Activated T-helper 1 cell treated with anti-CD3 and anti-CD28 coated beads, Interleukin-12 subunit alpha, Interleukin-12 subunit beta, Interleukin-2, Interleukin-4 antibody, amounts not matched to agents 30 ng/mL and 10 ng/mL and 1 ng/mL, durations not matched to agents 14 hours and 24 hours and 36 hours (primary cell): ENCODE results near the gene CDCA7. TPM values are rescaled to one million over a fixed set of nuclear protein-coding genes. Genes with fewer than 3 reads are reported as not detected.
"Not testable (repeated sequence)": the region's sequence is repeated elsewhere in the genome, so short reads cannot be mapped to it uniquely, and the experiment has no call there.

Experiments
- DNase-seq: peaks from one replicate; pipeline ENCODE4 v3.0.0; 2021; ENCODE audit warnings: low spot score
- H3K27ac Mint-ChIP-seq: one replicate; pipeline ENCODE4 v1.8.0; 2021; ENCODE audit warnings: mild to moderate bottlenecking, mixed read lengths
- H3K27me3 Mint-ChIP-seq: one replicate; pipeline ENCODE4 v1.8.0; 2022; ENCODE audit warnings: mild to moderate bottlenecking, moderate library complexity, mixed read lengths; ENCODE audit not compliant: insufficient read depth
- H3K36me3 Mint-ChIP-seq: one replicate; pipeline ENCODE4 v1.8.0; 2021; ENCODE audit warnings: low read depth, mixed read lengths
- H3K4me1 Mint-ChIP-seq: one replicate; pipeline ENCODE4 v1.8.0; 2021; ENCODE audit warnings: low read depth, mixed read lengths
- H3K4me3 Mint-ChIP-seq: one replicate; pipeline ENCODE4 v1.8.0; 2021; ENCODE audit warnings: mild to moderate bottlenecking, moderate library complexity, mixed read lengths
- H3K9me3 Mint-ChIP-seq: one replicate; pipeline ENCODE4 v1.8.0; 2021; ENCODE audit warnings: mixed read lengths
- intact Hi-C: fragments of 100-400 bp; cut with micrococcal nuclease; formaldehyde crosslinking; loops from one replicate; pipeline ENCODE4 v1.15.1; 2024
- total RNA-seq: library from RNA; stranded (reverse); gene quantifications from 2 replicates; pipeline ENCODE4 v1.2.3, GENCODE V29; 2022

CDCA7 gene
- total RNA-seq, 1 donor from 2014 or later = 112 TPM

GRCh38 chr2:173373290-173373689 is 18.6 kb downstream of the CDCA7 start:
- peaks cover 31% of the 10 kb centered on the region for H3K36me3 Mint-ChIP-seq
- H3K4me3 Mint-ChIP-seq = no peak overlapping the region
- no peaks in the 10 kb centered on the region for H3K27me3 Mint-ChIP-seq
- peaks cover 23% of the 10 kb centered on the region for H3K4me1 Mint-ChIP-seq
- no peak for DNase-seq
- H3K27ac Mint-ChIP-seq = no peak overlapping the region
- intact Hi-C loops = loop anchor here (5.0 kb wide), 1 partner anchor 86 kb away; no protein-coding TSS in a partner anchor
- no peaks in the 10 kb centered on the region for H3K9me3 Mint-ChIP-seq

GRCh38 chr2:173374634-173375033 is 20.0 kb downstream of the CDCA7 start:
- Mint-ChIP-seq H3K4me3 (no peak overlapping the region), H3K36me3 (peaks cover 22% of the 10 kb centered on the region), H3K27ac (no peak overlapping the region), H3K4me1 (peaks cover 14% of the 10 kb centered on the region), H3K27me3 (no peaks in the 10 kb centered on the region), H3K9me3 (no peaks in the 10 kb centered on the region)
- intact Hi-C loops = loop anchor here (5.0 kb wide), 1 partner anchor 87 kb away; no protein-coding TSS in a partner anchor
- no peak for DNase-seq

GRCh38 chr2:173385534-173385933 is 30.9 kb downstream of the CDCA7 start:
- H3K4me1 Mint-ChIP-seq, H3K36me3 Mint-ChIP-seq, intact Hi-C loops, H3K9me3 Mint-ChIP-seq, H3K27ac Mint-ChIP-seq, H3K4me3 Mint-ChIP-seq, H3K27me3 Mint-ChIP-seq, DNase-seq: not testable (repeated sequence)

- Mint-ChIP-seq H3K4me3 (no peak overlapping the region), H3K36me3 (peaks cover 4% of the 10 kb centered on the region), H3K4me1 (no peaks in the 10 kb centered on the region), H3K27ac (no peak overlapping the region), H3K9me3 (no peaks in the 10 kb centered on the region), H3K27me3 (no peaks in the 10 kb centered on the region)
- DNase-seq = no peak
- intact Hi-C loops = no loop called here
Measured at GRCh38 chr2:173386021-173386737, 31.5 kb downstream of the CDCA7 start.

DNA sequence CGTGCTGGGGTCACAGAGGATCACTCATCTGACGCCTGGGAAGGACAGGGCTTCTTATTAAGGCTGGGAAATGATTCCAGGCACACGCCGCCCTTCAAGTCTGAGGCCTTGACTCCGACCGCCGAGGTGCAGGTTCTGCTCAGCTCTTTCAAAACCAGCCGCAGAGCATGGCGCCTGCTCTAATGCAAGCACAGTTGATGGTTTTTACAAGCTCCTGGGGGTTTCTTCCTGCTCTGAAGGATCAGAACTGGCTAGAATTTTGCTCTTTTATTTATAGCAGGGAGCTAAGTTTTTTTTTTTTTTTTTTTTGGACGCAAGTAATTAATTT is 32.0 kb downstream of the CDCA7 start:
- Mint-ChIP-seq H3K4me1 (peaks cover 4% of the 10 kb centered on the region), H3K9me3 (no peaks in the 10 kb centered on the region), H3K4me3 (no peak overlapping the region), H3K27me3 (no peaks in the 10 kb centered on the region), H3K36me3 (peaks cover 4% of the 10 kb centered on the region), H3K27ac (no peak overlapping the region)
- DNase-seq = no peak
- intact Hi-C loops = no loop called here

- Mint-ChIP-seq H3K4me3 (no peak overlapping the region), H3K27ac (no peak overlapping the region), H3K36me3 (peaks cover 4% of the 10 kb centered on the region), H3K4me1 (peaks cover 4% of the 10 kb centered on the region), H3K27me3 (no peaks in the 10 kb centered on the region), H3K9me3 (no peaks in the 10 kb centered on the region)
- intact Hi-C loops = no loop called here
- no peak for DNase-seq
Measured at GRCh38 chr2:173387079-173387478, 32.4 kb downstream of the CDCA7 start.

- H3K4me1 Mint-ChIP-seq = peaks cover 4% of the 10 kb centered on the region
- H3K27me3 Mint-ChIP-seq = no peaks in the 10 kb centered on the region
- H3K4me3 Mint-ChIP-seq = no peak overlapping the region
- H3K36me3 Mint-ChIP-seq = peaks cover 4% of the 10 kb centered on the region
- no peaks in the 10 kb centered on the region for H3K9me3 Mint-ChIP-seq
- no peak overlapping the region for H3K27ac Mint-ChIP-seq
- no peak for DNase-seq
- intact Hi-C loops = no loop called here
Measured at GRCh38 chr2:173387660-173388059, 33.0 kb downstream of the CDCA7 start.

GRCh38 chr2:173388795-173389194 is 34.1 kb downstream of the CDCA7 start:
- no peak for DNase-seq
- Mint-ChIP-seq H3K4me1 (peaks cover 4% of the 10 kb centered on the region), H3K36me3 (no peaks in the 10 kb centered on the region), H3K9me3 (no peaks in the 10 kb centered on the region), H3K4me3 (no peak overlapping the region), H3K27ac (no peak overlapping the region), H3K27me3 (no peaks in the 10 kb centered on the region)
- intact Hi-C loops = no loop called here

DNA sequence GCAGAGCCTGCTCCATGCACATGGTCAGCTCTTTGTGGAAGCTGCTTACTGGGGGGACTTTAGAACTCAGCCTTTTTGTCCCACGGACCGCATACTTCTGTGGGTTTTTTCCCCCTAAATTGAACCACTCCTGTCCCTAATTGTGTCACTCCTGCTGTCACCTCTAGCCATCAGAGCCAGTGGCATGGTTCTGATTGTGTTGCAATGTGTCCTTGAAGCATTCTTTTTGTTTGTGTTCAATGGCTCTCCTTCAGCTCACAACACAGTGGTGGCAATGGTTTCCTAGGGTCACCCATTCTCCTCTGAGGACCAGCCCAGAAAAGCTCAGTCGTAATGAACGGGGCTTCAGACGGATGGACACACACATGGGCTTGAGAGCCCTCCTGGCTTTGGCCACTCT is 35.4 kb downstream of the CDCA7 start:
- H3K36me3 Mint-ChIP-seq = no peaks in the 10 kb centered on the region
- peaks cover 3% of the 10 kb centered on the region for H3K27me3 Mint-ChIP-seq
- intact Hi-C loops = no loop called here
- H3K27ac Mint-ChIP-seq = no peak overlapping the region
- no peak for DNase-seq
- H3K4me1 Mint-ChIP-seq = peaks cover 4% of the 10 kb centered on the region
- H3K4me3 Mint-ChIP-seq = no peak overlapping the region
- no peaks in the 10 kb centered on the region for H3K9me3 Mint-ChIP-seq

DNA sequence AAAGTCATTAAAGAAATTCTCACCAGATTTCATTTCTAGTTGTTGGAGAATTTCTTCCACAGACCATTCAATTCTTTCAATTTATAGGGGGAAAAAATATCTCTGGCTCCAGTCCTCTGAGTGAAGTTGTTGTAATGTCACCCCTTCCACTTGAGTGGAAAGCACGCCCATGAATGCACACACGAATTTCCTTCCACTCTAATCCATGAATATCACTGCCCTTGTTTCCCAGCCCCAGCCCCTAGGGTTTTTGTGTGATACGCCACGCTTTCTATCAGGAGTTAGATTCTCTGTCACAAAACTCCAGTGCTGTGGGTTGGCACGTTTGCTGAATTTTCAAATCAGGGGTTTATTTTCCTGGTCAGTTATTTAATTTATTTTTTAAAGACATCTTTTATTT is 38.1 kb downstream of the CDCA7 start:
- Mint-ChIP-seq H3K36me3 (no peaks in the 10 kb centered on the region), H3K27ac (no peak overlapping the region), H3K4me1 (peaks cover 4% of the 10 kb centered on the region), H3K9me3 (no peaks in the 10 kb centered on the region), H3K4me3 (no peak overlapping the region), H3K27me3 (peaks cover 20% of the 10 kb centered on the region)
- no peak for DNase-seq
- intact Hi-C loops = no loop called here

DNA sequence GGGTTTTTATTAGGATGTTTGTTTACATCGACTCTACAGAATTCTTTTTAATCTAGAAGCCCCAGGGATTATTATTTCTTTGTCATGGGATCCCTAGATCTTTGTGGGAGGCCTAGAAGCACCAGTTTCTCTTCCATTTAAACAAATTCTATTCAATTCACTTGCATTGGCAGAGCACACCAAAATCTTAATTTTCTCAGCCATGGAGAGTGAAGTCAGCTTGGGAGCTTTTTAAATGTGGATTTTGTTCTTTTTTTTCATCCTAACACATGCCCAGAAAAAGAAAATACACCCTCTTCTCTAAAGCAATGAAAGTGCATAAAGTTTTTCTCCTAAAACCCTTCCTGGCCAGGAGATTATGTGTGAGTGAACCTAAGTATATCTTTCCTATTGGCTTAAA is 38.5 kb downstream of the CDCA7 start:
- H3K27me3 Mint-ChIP-seq = peaks cover 23% of the 10 kb centered on the region
- DNase-seq = no peak
- H3K27ac Mint-ChIP-seq = no peak overlapping the region
- H3K4me1 Mint-ChIP-seq = peaks cover 4% of the 10 kb centered on the region
- intact Hi-C loops = no loop called here
- H3K9me3 Mint-ChIP-seq = no peaks in the 10 kb centered on the region
- no peaks in the 10 kb centered on the region for H3K36me3 Mint-ChIP-seq
- no peak overlapping the region for H3K4me3 Mint-ChIP-seq

DNA sequence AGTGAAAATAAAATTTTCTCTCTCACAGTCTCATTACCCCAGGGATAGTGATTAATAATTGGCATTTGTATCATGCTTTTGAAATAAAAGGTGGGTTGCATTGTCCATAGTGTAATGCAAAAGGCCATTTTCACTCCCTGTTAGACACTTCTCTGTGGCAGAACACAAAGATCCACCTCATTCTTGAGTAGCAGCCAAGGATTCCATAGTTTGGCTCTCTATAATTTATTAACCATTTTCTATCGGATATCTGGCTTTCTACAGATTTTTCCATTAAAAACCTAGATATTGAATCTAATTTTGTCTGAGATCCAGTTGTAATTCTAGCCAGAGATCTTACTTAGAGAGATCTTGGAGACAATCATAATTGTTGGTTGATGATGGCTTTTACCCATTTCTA is 39.0 kb downstream of the CDCA7 start:
- intact Hi-C loops = no loop called here
- H3K36me3 Mint-ChIP-seq = no peaks in the 10 kb centered on the region
- no peaks in the 10 kb centered on the region for H3K9me3 Mint-ChIP-seq
- H3K4me3 Mint-ChIP-seq = no peak overlapping the region
- peaks cover 4% of the 10 kb centered on the region for H3K4me1 Mint-ChIP-seq
- H3K27me3 Mint-ChIP-seq = peaks cover 26% of the 10 kb centered on the region
- no peak for DNase-seq
- H3K27ac Mint-ChIP-seq = no peak overlapping the region

GRCh38 chr2:173394091-173394974 is 39.7 kb downstream of the CDCA7 start:
- no peaks in the 10 kb centered on the region for H3K36me3 Mint-ChIP-seq
- no peak for DNase-seq
- intact Hi-C loops = no loop called here
- peaks cover 4% of the 10 kb centered on the region for H3K4me1 Mint-ChIP-seq
- no peaks in the 10 kb centered on the region for H3K9me3 Mint-ChIP-seq
- H3K4me3 Mint-ChIP-seq = no peak overlapping the region
- H3K27ac Mint-ChIP-seq = no peak overlapping the region
- H3K27me3 Mint-ChIP-seq = peaks cover 30% of the 10 kb centered on the region
